T-helper 9 cell (primary cell): ENCODE results near the gene PCDHGA6.
"Not testable (repeated sequence)": the region's sequence is repeated elsewhere in the genome, so short reads cannot be mapped to it uniquely, and the experiment has no call there.

ENCODE experiments used
- DNase-seq: peaks from one replicate; pipeline ENCODE4 v3.0.0-alpha.2; 2020

Gene PCDHGA6

GRCh38 chr5:141394401-141395187, 20.9 kb downstream of the PCDHGA6 start:
- not testable (repeated sequence) for DNase-seq

DNA sequence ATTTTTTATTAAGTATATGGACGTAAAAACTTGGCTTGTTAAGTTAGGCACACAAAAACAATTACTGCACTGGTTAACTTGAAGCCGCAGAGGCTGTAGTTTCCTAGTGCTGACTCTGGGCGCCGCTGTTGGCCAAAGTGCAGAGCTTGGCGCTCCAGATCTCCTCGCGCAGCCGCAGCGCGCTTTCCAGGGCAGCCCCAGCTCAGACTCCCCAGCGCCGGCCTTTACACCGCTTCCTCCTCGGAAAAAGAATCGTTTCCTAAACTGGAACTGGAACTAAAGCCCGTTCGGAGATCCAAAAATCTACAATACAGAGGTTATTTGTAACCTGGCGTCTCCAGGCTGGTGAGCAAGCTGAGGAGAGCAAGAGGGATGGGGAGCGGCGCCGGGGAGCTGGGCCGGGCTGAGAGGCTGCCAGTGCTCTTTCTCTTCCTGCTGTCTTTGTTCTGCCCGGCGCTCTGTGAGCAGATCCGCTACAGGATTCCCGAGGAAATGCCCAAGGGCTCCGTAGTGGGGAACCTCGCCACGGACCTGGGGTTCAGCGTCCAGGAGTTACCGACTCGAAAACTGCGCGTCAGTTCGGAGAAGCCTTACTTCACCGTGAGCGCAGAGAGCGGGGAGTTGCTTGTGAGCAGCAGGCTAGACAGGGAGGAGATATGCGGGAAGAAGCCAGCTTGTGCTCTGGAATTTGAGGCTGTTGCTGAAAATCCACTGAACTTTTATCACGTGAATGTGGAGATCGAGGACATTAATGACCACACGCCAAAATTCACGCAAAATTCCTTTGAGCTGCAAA, 24.3 kb downstream of the PCDHGA6 start, which contains the start of gene PCDHGB5:
TSS of gene PCDHGB5 (plus strand) at position 192 of the 796 bp plus-strand sequence. CDS start at position 373, 181 bp downstream.
- not testable (repeated sequence) for DNase-seq

GRCh38 chr5:141398608-141399007, 24.9 kb downstream of the PCDHGA6 start:
- no peak for DNase-seq

DNA sequence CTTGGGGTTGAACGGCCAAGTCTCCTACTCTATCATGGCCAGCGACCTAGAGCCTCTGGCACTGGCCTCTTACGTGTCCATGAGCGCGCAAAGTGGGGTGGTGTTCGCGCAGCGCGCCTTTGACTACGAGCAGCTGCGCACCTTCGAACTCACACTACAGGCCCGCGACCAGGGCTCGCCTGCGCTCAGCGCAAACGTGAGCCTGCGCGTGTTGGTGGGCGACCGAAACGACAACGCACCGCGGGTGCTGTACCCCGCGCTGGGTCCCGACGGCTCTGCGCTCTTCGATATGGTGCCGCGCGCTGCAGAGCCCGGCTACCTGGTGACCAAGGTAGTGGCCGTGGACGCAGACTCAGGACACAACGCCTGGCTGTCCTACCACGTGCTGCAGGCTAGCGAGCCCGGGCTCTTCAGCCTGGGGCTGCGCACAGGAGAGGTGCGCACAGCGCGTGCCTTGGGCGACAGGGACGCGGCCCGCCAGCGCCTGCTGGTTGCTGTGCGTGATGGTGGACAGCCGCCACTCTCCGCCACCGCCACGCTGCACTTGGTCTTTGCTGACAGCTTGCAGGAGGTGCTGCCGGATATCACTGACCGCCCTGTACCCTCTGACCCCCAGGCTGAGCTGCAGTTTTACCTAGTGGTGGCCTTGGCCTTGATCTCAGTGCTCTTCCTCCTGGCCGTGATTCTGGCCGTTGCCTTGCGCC, 26.0 kb downstream of the PCDHGA6 start:
- DNase-seq: no peak

GRCh38 chr5:141402553-141403243, 29.0 kb downstream of the PCDHGA6 start, which contains the start of gene PCDHGA9:
TSS of gene PCDHGA9 (plus strand) at chr5:141402778. CDS start at chr5:141402953, 175 bp downstream.
- no peak for DNase-seq

DNA sequence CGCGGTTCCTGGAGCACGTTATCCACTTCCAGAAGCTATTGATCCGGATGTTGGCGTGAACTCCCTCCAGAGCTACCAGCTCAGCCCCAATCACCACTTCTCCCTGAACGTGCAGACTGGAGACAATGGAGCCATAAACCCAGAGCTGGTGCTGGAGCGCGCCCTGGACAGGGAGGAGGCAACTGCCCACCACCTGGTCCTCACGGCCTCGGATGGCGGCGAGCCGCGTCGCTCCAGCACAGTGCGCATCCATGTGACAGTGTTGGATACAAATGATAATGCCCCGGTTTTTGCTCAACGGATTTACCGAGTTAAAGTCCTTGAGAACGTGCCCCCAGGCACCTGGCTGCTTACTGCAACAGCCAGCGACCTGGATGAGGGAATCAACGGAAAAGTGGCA, 29.7 kb downstream of the PCDHGA6 start:
- no peak for DNase-seq

DNA sequence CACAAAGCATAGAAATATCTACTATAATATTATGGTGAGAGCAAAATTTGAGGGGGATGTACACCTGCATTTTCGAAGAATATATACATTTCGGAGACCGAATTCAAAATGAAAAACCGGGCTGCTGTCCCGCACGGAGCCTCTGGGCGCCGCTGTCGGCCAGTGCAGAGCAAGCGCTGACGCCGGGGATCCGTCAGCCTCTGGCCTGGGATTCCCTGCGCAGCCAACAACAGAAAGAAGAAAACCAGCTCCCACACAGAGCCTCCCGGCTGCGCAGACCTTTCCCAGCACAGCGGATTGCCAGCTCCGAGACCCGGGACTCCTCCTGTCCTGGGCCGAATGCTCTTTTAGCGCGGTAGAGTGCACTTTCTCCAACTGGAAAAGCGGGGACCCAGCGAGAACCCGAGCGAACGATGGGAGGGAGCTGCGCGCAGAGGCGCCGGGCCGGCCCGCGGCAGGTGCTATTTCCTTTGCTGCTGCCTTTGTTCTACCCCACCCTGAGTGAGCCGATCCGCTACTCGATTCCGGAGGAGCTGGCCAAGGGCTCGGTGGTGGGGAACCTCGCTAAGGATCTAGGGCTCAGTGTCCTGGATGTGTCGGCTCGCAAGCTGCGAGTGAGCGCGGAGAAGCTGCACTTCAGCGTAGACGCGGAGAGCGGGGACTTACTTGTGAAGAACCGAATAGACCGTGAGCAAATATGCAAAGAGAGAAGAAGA, 34.3 kb downstream of the PCDHGA6 start, which contains the start of gene PCDHGB6:
TSS of gene PCDHGB6 (plus strand) at position 232 of the 716 bp plus-strand sequence. CDS start at position 414, 182 bp downstream.
- not testable (repeated sequence) for DNase-seq

- DNase-seq: no peak
These were observed 36.1 kb downstream of the PCDHGA6 start for GRCh38 chr5:141409598-141410306.

DNA sequence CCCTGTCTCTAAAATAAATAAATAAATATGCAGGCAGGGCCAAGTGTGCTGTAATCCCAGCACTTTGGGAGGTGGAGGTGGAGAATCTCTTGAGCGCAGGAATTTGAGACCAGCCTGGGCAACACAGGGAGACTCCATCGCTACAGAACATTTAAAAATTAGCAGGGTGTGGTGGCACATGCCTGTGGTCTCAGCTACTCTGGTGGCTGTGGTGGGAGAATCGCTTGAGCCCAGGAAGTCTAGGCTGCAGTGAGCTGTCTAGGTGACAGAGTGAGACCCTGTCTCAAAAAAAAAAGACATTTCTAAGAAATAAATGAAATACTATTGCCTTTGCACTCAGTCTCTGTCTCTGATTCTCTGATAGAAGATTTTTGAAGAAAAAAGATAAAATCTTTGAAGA, 37.9 kb downstream of the PCDHGA6 start:
- DNase-seq: no peak

DNA sequence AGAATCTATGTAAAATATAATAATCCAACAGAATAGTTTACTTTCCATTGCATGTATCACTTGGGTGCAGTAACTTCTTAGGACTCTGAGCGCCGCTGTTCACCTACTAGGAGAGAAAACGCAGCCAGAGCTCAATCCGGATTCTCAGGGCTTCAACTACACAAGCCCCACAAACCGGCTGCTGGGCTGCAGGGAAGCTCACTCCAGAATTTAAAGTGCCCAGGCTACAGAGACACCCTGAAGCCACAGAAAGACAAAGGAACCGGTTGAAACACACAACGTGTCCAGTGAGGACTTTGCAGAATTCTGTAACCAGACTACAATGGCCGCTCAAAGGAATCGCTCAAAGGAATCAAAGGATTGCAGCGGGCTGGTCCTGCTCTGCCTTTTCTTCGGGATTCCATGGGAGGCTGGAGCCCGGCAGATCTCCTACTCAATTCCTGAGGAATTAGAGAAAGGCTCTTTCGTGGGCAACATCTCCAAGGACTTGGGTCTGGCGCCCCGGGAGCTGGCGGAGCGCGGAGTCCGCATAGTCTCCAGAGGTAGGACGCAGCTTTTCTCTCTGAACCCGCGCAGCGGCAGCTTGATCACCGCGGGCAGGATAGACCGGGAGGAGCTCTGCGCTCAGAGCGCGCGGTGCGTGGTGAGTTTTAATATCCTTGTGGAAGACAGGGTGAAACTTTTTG, 39.3 kb downstream of the PCDHGA6 start, which contains the start of gene PCDHGA10:
TSS of gene PCDHGA10 (plus strand) at position 134 of the 686 bp plus-strand sequence. CDS start at position 323, 189 bp downstream.
- peak; percentile 30 for DNase-seq

- DNase-seq: no peak
These were observed 39.9 kb downstream of the PCDHGA6 start for GRCh38 chr5:141413540-141414069.

GRCh38 chr5:141414548-141415274, 41.0 kb downstream of the PCDHGA6 start:
- not testable (repeated sequence) for DNase-seq

- DNase-seq: not testable (repeated sequence)
These were observed 41.6 kb downstream of the PCDHGA6 start for GRCh38 chr5:141415275-141415618.

- DNase-seq: not testable (repeated sequence)
These were observed 43.9 kb downstream of the PCDHGA6 start, which contains the start of gene PCDHGB7 for GRCh38 chr5:141417494-141418172. TSS of gene PCDHGB7 (plus strand) at chr5:141417677. CDS start at chr5:141417860, 183 bp downstream.

GRCh38 chr5:141419074-141419880, 45.6 kb downstream of the PCDHGA6 start:
- DNase-seq: no peak

GRCh38 chr5:141420855-141421488, 47.3 kb downstream of the PCDHGA6 start, which contains the start of gene PCDHGA11:
TSS of gene PCDHGA11 (plus strand) at chr5:141421051. CDS start at chr5:141421228, 177 bp downstream.
- DNase-seq: no peak

DNA sequence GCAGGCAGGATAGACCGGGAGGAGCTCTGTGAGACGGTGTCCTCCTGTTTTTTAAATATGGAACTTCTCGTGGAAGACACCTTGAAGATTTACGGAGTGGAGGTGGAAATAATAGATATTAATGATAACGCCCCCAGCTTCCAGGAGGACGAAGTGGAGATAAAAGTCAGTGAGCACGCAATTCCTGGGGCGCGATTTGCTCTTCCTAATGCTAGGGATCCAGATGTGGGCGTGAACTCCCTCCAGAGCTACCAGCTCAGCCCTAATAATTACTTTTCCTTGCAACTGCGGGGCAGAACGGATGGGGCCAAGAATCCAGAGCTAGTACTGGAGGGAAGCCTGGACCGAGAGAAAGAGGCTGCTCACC, 47.8 kb downstream of the PCDHGA6 start:
- DNase-seq: no peak
